HG03135 (cell line): ENCODE results near the gene ZNF747.

ENCODE experiments used
- ATAC-seq: cut with Tn5 transposase; IDR thresholded peaks from one replicate; pipeline ENCODE4 v1.9.1; 2021; ENCODE audit warnings: mild to moderate bottlenecking, moderate library complexity; ENCODE audit not compliant: unreplicated experiment

Gene ZNF747

GRCh38 chr16:30519120-30520049 lies 15.3 kb downstream of the ZNF747 start:
- ATAC-seq: no peak

GRCh38 chr16:30518552-30518951 lies 16.1 kb downstream of the ZNF747 start:
- ATAC-seq: no peak

GRCh38 chr16:30515275-30515674 lies 19.4 kb downstream of the ZNF747 start:
- no peak for ATAC-seq

GRCh38 chr16:30511509-30511908 lies 23.1 kb downstream of the ZNF747 start:
- ATAC-seq: no peak

- ATAC-seq: no peak
These were observed 24.2 kb downstream of the ZNF747 start for GRCh38 chr16:30510376-30510938.

- no peak for ATAC-seq
These were observed 25.4 kb downstream of the ZNF747 start for GRCh38 chr16:30509081-30509765.

- ATAC-seq: no peak
These were observed 31.0 kb downstream of the ZNF747 start for GRCh38 chr16:30503403-30504296.

GRCh38 chr16:30499284-30499683 lies 35.4 kb downstream of the ZNF747 start:
- ATAC-seq: no peak

- no peak for ATAC-seq
These were observed 39.9 kb downstream of the ZNF747 start for GRCh38 chr16:30494709-30495108.

GRCh38 chr16:30493941-30494488 lies 40.6 kb downstream of the ZNF747 start:
- no peak for ATAC-seq

GRCh38 chr16:30491744-30492308 lies 42.8 kb downstream of the ZNF747 start:
- no peak for ATAC-seq

GRCh38 chr16:30491229-30491628 lies 43.4 kb downstream of the ZNF747 start:
- ATAC-seq: no peak

GRCh38 chr16:30490210-30490609 lies 44.4 kb downstream of the ZNF747 start:
- no peak for ATAC-seq

GRCh38 chr16:30488764-30489605 lies 45.7 kb downstream of the ZNF747 start:
- no peak for ATAC-seq

GRCh38 chr16:30485818-30486436 lies 48.7 kb downstream of the ZNF747 start:
- no peak for ATAC-seq

- no peak for ATAC-seq
These were observed 49.8 kb downstream of the ZNF747 start for GRCh38 chr16:30484887-30485286.

GRCh38 chr16:30482366-30482765 lies 52.3 kb downstream of the ZNF747 start:
- no peak for ATAC-seq

- ATAC-seq: no peak
These were observed 53.3 kb downstream of the ZNF747 start for GRCh38 chr16:30481381-30481780.
